ENCODE data around the gene DEPDC1B.

DNA sequence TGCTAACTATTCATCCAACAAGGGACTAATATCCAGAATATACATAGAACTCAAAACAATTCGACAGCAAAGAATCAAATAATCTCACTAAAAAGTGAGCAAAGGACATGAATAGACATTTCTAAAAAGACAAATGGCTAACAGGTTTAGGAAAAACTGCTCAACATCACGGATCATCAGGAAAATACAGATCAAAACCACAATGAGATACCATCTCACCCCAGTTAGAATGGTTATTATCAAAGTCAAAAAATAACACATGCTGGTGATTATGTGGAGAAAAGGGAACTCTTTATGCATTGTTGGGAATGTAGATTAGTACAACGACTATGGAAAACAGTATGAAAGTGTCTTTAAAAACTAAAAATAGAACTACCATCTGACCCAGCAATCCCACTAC is 150.1 kb downstream of the DEPDC1B start:
- TF ChIP-seq POLR2A (IDR thresholded peaks at IDR 0.05; ENCODE audit: low read depth, low read length) (no peak), TAF1 (IDR thresholded peaks at IDR 0.05; ENCODE audit: borderline replicate concordance, low read depth, low read length) (no peak)

Data from GM12892 (cell line).